ENCODE measurements around the gene PRPS1. TPM values are rescaled to one million over a fixed set of nuclear protein-coding genes. Genes with fewer than 3 reads are reported as not detected.
"Not testable (repeated sequence)": the region's sequence is repeated elsewhere in the genome, so short reads cannot be mapped to it uniquely, and the experiment has no call there.

PRPS1 gene
- total RNA-seq, 1 donor from 2014 or later, result 22.1 TPM

DNA sequence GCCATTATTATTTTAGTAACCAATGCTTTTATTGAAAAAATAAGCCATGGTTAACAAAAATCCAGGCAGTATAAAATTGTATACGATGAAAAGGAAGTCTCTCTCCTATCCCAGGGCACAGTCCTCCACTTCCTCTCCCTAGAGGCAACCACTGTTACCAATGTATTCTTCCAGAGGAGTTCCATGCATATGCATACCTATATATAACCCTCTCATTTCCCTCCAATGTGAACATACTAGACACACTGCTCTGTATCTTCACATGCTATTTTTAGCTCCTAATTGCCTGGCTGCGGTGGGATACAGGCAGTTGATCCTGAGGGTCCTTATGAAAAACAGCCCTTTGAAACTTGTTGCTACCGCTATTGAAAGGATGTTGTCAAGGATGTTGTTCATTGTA, 33.8 kb downstream of the PRPS1 start:
- H3K4me1 ChIP-seq, result peaks cover 10% of the 10 kb centered on the region
- H3K27ac ChIP-seq (replicated peaks), result no peak overlapping the region
- no peaks in the 10 kb centered on the region for H3K9me3 ChIP-seq (replicated peaks)
- no peak overlapping the region for H3K4me3 ChIP-seq
- no peak for DNase-seq
- no peaks in the 10 kb centered on the region for H3K36me3 ChIP-seq
- H3K27me3 ChIP-seq (ENCODE audit: low read depth), result no peaks in the 10 kb centered on the region
- intact Hi-C loops (cut with micrococcal nuclease), result no loop called here
- TF ChIP-seq, protein P1, sequence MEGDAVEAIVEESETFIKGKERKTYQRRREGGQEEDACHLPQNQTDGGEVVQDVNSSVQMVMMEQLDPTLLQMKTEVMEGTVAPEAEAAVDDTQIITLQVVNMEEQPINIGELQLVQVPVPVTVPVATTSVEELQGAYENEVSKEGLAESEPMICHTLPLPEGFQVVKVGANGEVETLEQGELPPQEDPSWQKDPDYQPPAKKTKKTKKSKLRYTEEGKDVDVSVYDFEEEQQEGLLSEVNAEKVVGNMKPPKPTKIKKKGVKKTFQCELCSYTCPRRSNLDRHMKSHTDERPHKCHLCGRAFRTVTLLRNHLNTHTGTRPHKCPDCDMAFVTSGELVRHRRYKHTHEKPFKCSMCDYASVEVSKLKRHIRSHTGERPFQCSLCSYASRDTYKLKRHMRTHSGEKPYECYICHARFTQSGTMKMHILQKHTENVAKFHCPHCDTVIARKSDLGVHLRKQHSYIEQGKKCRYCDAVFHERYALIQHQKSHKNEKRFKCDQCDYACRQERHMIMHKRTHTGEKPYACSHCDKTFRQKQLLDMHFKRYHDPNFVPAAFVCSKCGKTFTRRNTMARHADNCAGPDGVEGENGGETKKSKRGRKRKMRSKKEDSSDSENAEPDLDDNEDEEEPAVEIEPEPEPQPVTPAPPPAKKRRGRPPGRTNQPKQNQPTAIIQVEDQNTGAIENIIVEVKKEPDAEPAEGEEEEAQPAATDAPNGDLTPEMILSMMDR (IDR thresholded peaks at IDR 0.05; ENCODE audit: borderline replicate concordance), result no peak

DNA sequence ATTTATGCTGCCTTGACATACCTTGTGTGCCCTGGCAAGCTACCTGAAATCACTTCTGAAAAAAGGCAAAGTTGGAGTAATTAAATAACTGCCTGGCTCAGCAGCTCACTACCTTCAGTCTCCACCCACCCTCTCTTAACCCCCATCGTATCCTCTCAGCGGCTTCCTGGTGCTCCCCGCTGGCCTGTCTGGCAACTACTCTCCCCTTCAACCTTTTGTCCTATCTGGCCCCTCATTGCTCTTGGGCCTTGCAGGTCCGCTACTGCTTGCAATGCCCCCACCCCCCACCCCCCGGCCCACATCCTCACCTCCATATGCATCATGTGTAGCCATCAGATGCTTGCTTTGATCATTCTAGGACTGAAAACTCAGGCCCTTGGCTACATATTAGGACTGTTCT, 34.5 kb downstream of the PRPS1 start:
- no peak for DNase-seq
- Histone ChIP-seq H3K27ac (replicated peaks) (no peak overlapping the region), H3K9me3 (replicated peaks) (no peaks in the 10 kb centered on the region), H3K4me3 (no peak overlapping the region), H3K4me1 (peaks cover 10% of the 10 kb centered on the region), H3K36me3 (no peaks in the 10 kb centered on the region), H3K27me3 (ENCODE audit: low read depth) (no peaks in the 10 kb centered on the region)
- TF ChIP-seq, protein P1 (IDR thresholded peaks at IDR 0.05; ENCODE audit: borderline replicate concordance), result no peak
- intact Hi-C loops (cut with micrococcal nuclease), result no loop called here

DNA sequence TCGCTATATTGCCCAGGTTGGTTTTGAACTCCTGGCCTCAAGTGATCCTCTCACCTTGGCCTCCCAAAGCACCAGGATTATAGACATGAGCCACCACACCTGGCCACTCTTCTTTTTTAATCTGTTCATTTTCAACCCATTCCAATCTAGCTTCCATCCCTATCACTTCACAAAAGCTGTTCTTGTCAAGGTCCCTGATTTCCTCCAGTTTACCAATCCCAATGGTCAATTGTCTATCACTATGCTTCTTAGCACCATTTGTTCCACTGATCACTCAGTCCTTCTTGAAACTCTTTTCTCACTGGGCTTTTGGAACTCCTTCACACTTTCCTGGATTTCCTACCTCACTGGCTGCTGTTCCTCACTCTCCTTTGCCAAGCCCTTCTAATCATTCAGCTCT, 38.6 kb downstream of the PRPS1 start:
- Histone ChIP-seq H3K4me3 (no peak overlapping the region), H3K27ac (replicated peaks) (no peak overlapping the region), H3K9me3 (replicated peaks) (no peaks in the 10 kb centered on the region), H3K27me3 (ENCODE audit: low read depth) (no peaks in the 10 kb centered on the region), H3K36me3 (no peaks in the 10 kb centered on the region), H3K4me1 (peaks cover 17% of the 10 kb centered on the region)
- TF ChIP-seq, protein P1 (IDR thresholded peaks at IDR 0.05; ENCODE audit: borderline replicate concordance), result no peak
- intact Hi-C loops (cut with micrococcal nuclease), result no loop called here
- no peak for DNase-seq

DNA sequence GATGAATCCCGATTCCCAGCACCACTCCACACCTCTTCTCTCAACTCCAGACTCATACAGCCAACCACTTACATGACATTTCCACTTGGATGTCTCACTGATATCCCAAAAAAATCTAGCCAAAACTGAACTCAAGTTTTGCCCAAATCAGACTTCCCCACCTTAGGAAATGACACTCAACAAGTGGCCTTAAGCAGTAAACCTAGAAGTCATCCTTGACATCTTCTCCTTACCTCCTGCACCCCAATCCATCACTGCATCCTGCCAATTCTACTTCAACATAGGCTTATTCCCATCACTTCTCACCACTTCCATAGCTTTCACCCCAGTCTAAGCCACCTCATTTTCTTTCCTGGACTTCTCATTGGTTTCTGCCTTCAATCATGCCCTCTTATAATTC, 39.1 kb downstream of the PRPS1 start:
- no peak overlapping the region for H3K27ac ChIP-seq (replicated peaks)
- H3K4me1 ChIP-seq, result peaks cover 12% of the 10 kb centered on the region
- H3K4me3 ChIP-seq, result no peak overlapping the region
- no peaks in the 10 kb centered on the region for H3K9me3 ChIP-seq (replicated peaks)
- no peaks in the 10 kb centered on the region for H3K36me3 ChIP-seq
- DNase-seq, result no peak
- intact Hi-C loops (cut with micrococcal nuclease), result no loop called here
- TF ChIP-seq, protein P1 (IDR thresholded peaks at IDR 0.05; ENCODE audit: borderline replicate concordance), result no peak
- no peaks in the 10 kb centered on the region for H3K27me3 ChIP-seq (ENCODE audit: low read depth)

DNA sequence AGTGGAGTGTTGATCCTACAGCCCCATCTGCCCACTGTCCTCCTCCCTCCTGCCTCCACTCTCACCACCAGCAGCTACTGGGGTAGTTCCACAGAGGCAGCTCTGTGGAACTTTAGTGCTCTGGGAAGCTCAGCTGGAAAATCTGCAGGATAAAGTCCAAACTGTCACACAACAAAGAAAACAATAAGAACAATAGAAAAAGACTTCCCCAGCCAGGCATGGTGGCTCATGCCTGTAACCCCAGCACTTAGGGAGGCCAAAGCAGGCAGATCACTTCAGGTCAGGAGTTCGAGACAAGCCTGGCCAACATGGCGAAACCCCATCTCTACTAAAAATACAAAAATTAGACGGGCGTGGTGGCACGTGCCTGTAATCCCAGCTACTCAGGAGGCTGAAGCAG, 40.4 kb downstream of the PRPS1 start:
- H3K27ac ChIP-seq (replicated peaks); DNase-seq; H3K27me3 ChIP-seq (ENCODE audit: low read depth); H3K36me3 ChIP-seq; H3K9me3 ChIP-seq (replicated peaks); H3K4me3 ChIP-seq; intact Hi-C loops (cut with micrococcal nuclease): not testable (repeated sequence)
- H3K4me1 ChIP-seq, result peaks cover 16% of the 10 kb centered on the region

DNA sequence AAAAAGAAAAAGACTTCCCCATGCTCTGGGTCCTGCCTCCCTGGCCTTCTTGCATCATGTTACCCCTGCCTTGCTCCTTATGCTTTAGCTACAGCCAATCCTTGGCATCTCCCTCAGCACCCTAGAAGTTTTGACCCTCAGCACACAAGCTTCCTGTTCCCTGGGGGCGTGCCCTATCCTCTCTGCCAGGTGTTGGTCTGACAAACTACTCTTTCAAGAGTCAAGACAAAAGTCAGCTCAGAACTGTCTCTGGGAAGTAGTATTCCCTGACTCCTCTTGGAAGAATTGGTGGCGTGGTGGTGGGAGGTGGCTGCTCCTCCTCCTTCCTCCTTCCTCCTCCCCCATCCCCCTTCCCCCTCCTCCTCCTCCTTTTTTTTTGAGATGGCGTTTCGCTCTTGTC, 41.0 kb downstream of the PRPS1 start:
- Histone ChIP-seq H3K4me1 (peaks cover 17% of the 10 kb centered on the region), H3K36me3 (no peaks in the 10 kb centered on the region), H3K27ac (replicated peaks) (no peak overlapping the region), H3K4me3 (no peak overlapping the region), H3K27me3 (ENCODE audit: low read depth) (no peaks in the 10 kb centered on the region), H3K9me3 (replicated peaks) (no peaks in the 10 kb centered on the region)
- TF ChIP-seq, protein P1 (IDR thresholded peaks at IDR 0.05; ENCODE audit: borderline replicate concordance), result no peak
- intact Hi-C loops (cut with micrococcal nuclease), result no loop called here
- no peak for DNase-seq

All from left ventricle myocardium inferior (tissue), 1 donor.